H1 (cell line): ENCODE data around the gene CCP110. TPM values are rescaled to one million over a fixed set of nuclear protein-coding genes. Genes with fewer than 3 reads are reported as not detected.

Source experiments
- CTCF ChIA-PET: fragments of 300-600 bp; sonication (Branson Sonifier 250); formaldehyde crosslinking; loops from one replicate; lab custom pipeline; 2021; ENCODE audit not compliant: partially characterized antibody; lab: Charles Lee
- POLR2A ChIA-PET: fragments of 300-600 bp; sonication (Branson Sonifier 250); formaldehyde crosslinking; loops from one replicate; lab custom pipeline; 2021; ENCODE audit warnings: inconsistent platforms; ENCODE audit not compliant: partially characterized antibody; lab: Charles Lee
- DNase-seq, 2 experiments: peaks; one replicate each; pipeline versions ENCODE4 v3.0.0 to v3.0.0-alpha.2; 2010 to 2022; ENCODE audit warnings: low spot score in 2 of 2, low read depth in 1 of 2, mixed read lengths in 1 of 2
- FAIRE-seq: peaks from 2 replicates; lab custom pipeline; 2011; peaks lifted over from hg19 to GRCh38; lab: Jason Lieb, UNC
- H2AFZ ChIP-seq: 2 replicates; pipeline ENCODE4 v1.8.1; 2012; ENCODE audit warnings: low read length, inconsistent platforms
- H2AK5ac ChIP-seq: 2 replicates; pipeline ENCODE4 v1.6.1; 2013; ENCODE audit warnings: low read depth, low read length
- H2BK120ac ChIP-seq: replicated peaks from 2 replicates; pipeline ENCODE3; 2013; ENCODE audit warnings: low read depth, low read length, inconsistent platforms
- H2BK12ac ChIP-seq: 2 replicates; pipeline ENCODE4 v1.6.1; 2013; ENCODE audit warnings: low read depth, low read length
- H2BK15ac ChIP-seq: 2 replicates; pipeline ENCODE4 v1.6.1; 2013; ENCODE audit warnings: low read length
- H2BK20ac ChIP-seq: 2 replicates; pipeline ENCODE4 v1.6.1; 2013; ENCODE audit warnings: low read length
- H2BK5ac ChIP-seq: 2 replicates; pipeline ENCODE4 v1.6.1; 2013; ENCODE audit warnings: low read depth, low read length
- H3K14ac ChIP-seq: 2 replicates; pipeline ENCODE4 v1.6.1; 2013; ENCODE audit warnings: inconsistent platforms; ENCODE audit not compliant: insufficient read length
- H3K18ac ChIP-seq: 2 replicates; pipeline ENCODE4 v1.6.1; 2013; ENCODE audit warnings: low read length; ENCODE audit errors: extremely low read depth
- H3K23ac ChIP-seq: 2 replicates; pipeline ENCODE4 v1.6.1; 2013; ENCODE audit warnings: inconsistent platforms; ENCODE audit not compliant: insufficient read length
- H3K23me2 ChIP-seq: 2 replicates; pipeline ENCODE4 v1.6.1; 2013; ENCODE audit warnings: low read depth, low read length
- H3K27ac ChIP-seq: 2 replicates; pipeline ENCODE4 v1.6.1; 2011; ENCODE audit warnings: low read depth, low read length, inconsistent platforms
- H3K27me3 ChIP-seq, 4 experiments: replicated peaks in 1 of 4; 1 replicate in 1 of 4; 2 replicates in 3 of 4; pipeline versions ENCODE4 v1.6.1 to v1.8.1; 2011 to 2013; ENCODE audit warnings: low read length in 3 of 4, mild to moderate bottlenecking in 3 of 4, inconsistent platforms in 2 of 4, mixed read lengths in 2 of 4, moderate library complexity in 1 of 4; ENCODE audit not compliant: control insufficient read depth in 3 of 4, insufficient read depth in 3 of 4; ENCODE audit errors: extremely low read depth in 1 of 4
- H3K36me3 ChIP-seq, 4 experiments: 2 replicates each; pipeline versions ENCODE4 v1.6.1 to v1.8.1; 2011 to 2013; ENCODE audit warnings: mild to moderate bottlenecking in 4 of 4, low read length in 3 of 4, moderate library complexity in 2 of 4, control low read depth in 1 of 4, inconsistent platforms in 1 of 4; ENCODE audit not compliant: insufficient read depth in 4 of 4, control insufficient read depth in 2 of 4
- H3K4ac ChIP-seq: replicated peaks from 2 replicates; pipeline ENCODE3; 2013; ENCODE audit warnings: low read length, low read depth, mixed read lengths, inconsistent platforms; ENCODE audit not compliant: insufficient read length
- H3K4me1 ChIP-seq, 4 experiments: replicated peaks in 1 of 4; 1 replicate in 1 of 4; 2 replicates in 3 of 4; pipeline versions ENCODE4 v1.6.1 to v1.8.1; 2011 to 2013; ENCODE audit warnings: low read length in 3 of 4, inconsistent platforms in 2 of 4, mixed read lengths in 1 of 4; ENCODE audit not compliant: insufficient read depth in 4 of 4, control insufficient read depth in 3 of 4
- H3K4me2 ChIP-seq, 2 experiments: 2 replicates each; pipeline versions ENCODE4 v1.6.1 to v1.8.1; 2011 to 2013; ENCODE audit warnings: low read depth in 2 of 2, low read length in 2 of 2, control low read depth in 1 of 2, inconsistent platforms in 1 of 2, mild to moderate bottlenecking in 1 of 2; ENCODE audit not compliant: insufficient read depth in 1 of 2
- H3K4me3 ChIP-seq, 4 experiments: fragments of 200-600, 300-600 bp in 1 of 4; sonication (generic), shearing (Covaris generic), sonication (Bioruptor Twin) in 1 of 4; 2 replicates each; pipeline versions ENCODE4 v1.5.1 to v1.8.1; 2011 to 2016; ENCODE audit warnings: low read length in 4 of 4, low read depth in 3 of 4, control low read depth in 2 of 4, inconsistent platforms in 2 of 4, mild to moderate bottlenecking in 2 of 4, mixed read lengths in 1 of 4, moderate library complexity in 1 of 4; ENCODE audit not compliant: insufficient read depth in 2 of 4; ENCODE audit errors: extremely low read depth in 1 of 4
- H3K56ac ChIP-seq: replicated peaks from 2 replicates; pipeline ENCODE3; 2013; ENCODE audit warnings: low read depth, mild to moderate bottlenecking, mixed read lengths, low read length, inconsistent platforms; ENCODE audit not compliant: insufficient read length
- H3K79me1 ChIP-seq: 2 replicates; pipeline ENCODE4 v1.6.1; 2013; ENCODE audit warnings: low read depth, low read length, control low read depth
- H3K79me2 ChIP-seq, 2 experiments: 2 replicates each; pipeline versions ENCODE4 v1.6.1 to v1.8.1; 2012 to 2013; ENCODE audit warnings: low read length in 2 of 2, mild to moderate bottlenecking in 2 of 2, inconsistent platforms in 1 of 2; ENCODE audit not compliant: insufficient read depth in 2 of 2, control insufficient read depth in 1 of 2
- H3K9ac ChIP-seq, 4 experiments: replicated peaks in 1 of 4; 1 replicate in 1 of 4; 2 replicates in 3 of 4; pipeline versions ENCODE4 v1.6.1 to v1.8.1; 2011 to 2013; ENCODE audit warnings: low read depth in 3 of 4, low read length in 3 of 4, control low read depth in 2 of 4, mild to moderate bottlenecking in 2 of 4, moderate library complexity in 2 of 4, inconsistent platforms in 1 of 4; ENCODE audit errors: extremely low read depth in 1 of 4
- H3K9me3 ChIP-seq, 2 experiments: 2 replicates each; pipeline versions ENCODE4 v1.6.1 to v1.8.1; 2012 to 2013; ENCODE audit warnings: mild to moderate bottlenecking in 2 of 2, moderate library complexity in 2 of 2, control low read depth in 1 of 2, inconsistent platforms in 1 of 2, low read depth in 1 of 2, low read length in 1 of 2, mixed read lengths in 1 of 2; ENCODE audit not compliant: insufficient read depth in 2 of 2
- H4K20me1 ChIP-seq, 2 experiments: replicated peaks in 1 of 2; 2 replicates each; pipeline versions ENCODE3 to v1.8.1; 2011 to 2013; ENCODE audit warnings: inconsistent platforms in 2 of 2, low read length in 2 of 2, mild to moderate bottlenecking in 1 of 2; ENCODE audit not compliant: insufficient read depth in 2 of 2, control insufficient read depth in 1 of 2
- H4K5ac ChIP-seq: 2 replicates; pipeline ENCODE4 v1.6.1; 2013; ENCODE audit warnings: low read length, low read depth, mixed read lengths, inconsistent platforms; ENCODE audit not compliant: insufficient read length
- H4K8ac ChIP-seq: 2 replicates; pipeline ENCODE4 v1.8.0; 2013; ENCODE audit warnings: mild to moderate bottlenecking, moderate library complexity, low read length, inconsistent platforms; ENCODE audit not compliant: insufficient read depth; ENCODE audit errors: extremely low read depth
- H4K91ac ChIP-seq: replicated peaks from 2 replicates; pipeline ENCODE3; 2013; ENCODE audit warnings: low read length, mixed read lengths, inconsistent platforms; ENCODE audit not compliant: insufficient read length
- BACH1 ChIP-seq: IDR thresholded peaks from 2 replicates; pipeline ENCODE4 v1.6.1; 2012; ENCODE audit warnings: low read length, improper control_type of control experiment
- CBX5 ChIP-seq: fragments of 300-800, 300-1000 bp; sonication (generic); IDR thresholded peaks from 2 replicates; pipeline ENCODE4 v1.7.1; 2016; ENCODE audit warnings: antibody characterized with exemption, low read length, low read depth
- CEBPB ChIP-seq: IDR thresholded peaks from 2 replicates; pipeline ENCODE4 v1.6.1; 2012; ENCODE audit warnings: low read depth, low read length
- CHD1 ChIP-seq: IDR thresholded peaks from 2 replicates; pipeline ENCODE4 v1.6.1; 2012; ENCODE audit warnings: low read depth, low read length, improper control_type of control experiment
- CHD2 ChIP-seq: IDR thresholded peaks from 2 replicates; pipeline ENCODE4 v1.6.1; 2012; ENCODE audit warnings: low read length, improper control_type of control experiment
- HDAC6 ChIP-seq: IDR thresholded peaks from one replicate; pipeline ENCODE4 v1.7.1; 2012; ENCODE audit warnings: low read depth, mild to moderate bottlenecking, inconsistent platforms, low read length, moderate library complexity
- MAFK ChIP-seq: IDR thresholded peaks from 2 replicates; pipeline ENCODE4 v1.6.1; 2012; ENCODE audit warnings: low read depth, mild to moderate bottlenecking, improper control_type of control experiment, low read length
- POU5F1 ChIP-seq: IDR thresholded peaks from 2 replicates; pipeline ENCODE4 v1.6.1; 2011; ENCODE audit warnings: low read depth, mild to moderate bottlenecking, low read length, moderate library complexity
- SIX5 ChIP-seq: IDR thresholded peaks from 2 replicates; pipeline ENCODE4 v1.6.1; 2011; ENCODE audit warnings: mild to moderate bottlenecking, low read depth, low read length
- TAF7 ChIP-seq: optimal IDR thresholded peaks from 2 replicates; pipeline ENCODE3; 2011; ENCODE audit warnings: low read depth, mild to moderate bottlenecking, inconsistent platforms, low read length, moderate library complexity, borderline replicate concordance
- ZNF274 ChIP-seq: IDR thresholded peaks from 2 replicates; pipeline ENCODE4 v1.7.0; 2012; ENCODE audit warnings: low read length, borderline replicate concordance; ENCODE audit errors: extremely low read depth
- WGBS, 2 experiments: shearing (Covaris generic) in 1 of 2; methylation state at CpG; one replicate each; pipeline versions ENCODE4 v1.1.6 to v1.1.7; 2013 to 2015; ENCODE audit warnings: low lambda C conversion rate in 2 of 2, mixed read lengths in 2 of 2, inconsistent platforms in 1 of 2, low coverage in 1 of 2, missing lambda C conversion rate in 1 of 2; ENCODE audit not compliant: insufficient replicate concordance in 2 of 2, insufficient coverage in 1 of 2, insufficient read length in 1 of 2; ENCODE audit errors: extremely low coverage in 1 of 2, missing lambda C conversion rate in 1 of 2; 5-methylcytosine and 5-hydroxymethylcytosine counted together
- polyA plus RNA-seq, 7 experiments: library from polyadenylated mRNA; depleted of rRNA in 3 of 7; stranded (reverse) in 5 of 7; unstranded in 2 of 7; fragments of >200 nt in 5 of 7; fragments of 200-250 nt in 2 of 7; gene quantifications; 1 replicate in 5 of 7; 2 replicates in 1 of 7; 4 replicates in 1 of 7; pipeline versions ENCODE4 v1.2.1 to v1.2.3, GENCODE V29; 2011 to 2013; ENCODE audit warnings: missing spikeins in 2 of 7, mixed read lengths in 2 of 7
- total RNA-seq: library from RNA; stranded (reverse); fragmentation: NEBNext Ultra II Directional; extraction: Animal tissue kit (Norgen Biotek cat#: 25700); gene quantifications from 2 replicates; pipeline ENCODE4 v1.2.1, GENCODE V29; 2021
- TF ChIP-seq, protein P1 (sequence below): IDR thresholded peaks from 2 replicates; pipeline ENCODE4 v1.6.1; 2012; ENCODE audit warnings: inconsistent platforms

The CCP110 gene
- total and polyA plus RNA-seq, 2 of the 8 experiments (the other 6 are each of a cell fraction or from before 2014, with no cell fraction given) = 3.2 to 19.8 TPM

DNA sequence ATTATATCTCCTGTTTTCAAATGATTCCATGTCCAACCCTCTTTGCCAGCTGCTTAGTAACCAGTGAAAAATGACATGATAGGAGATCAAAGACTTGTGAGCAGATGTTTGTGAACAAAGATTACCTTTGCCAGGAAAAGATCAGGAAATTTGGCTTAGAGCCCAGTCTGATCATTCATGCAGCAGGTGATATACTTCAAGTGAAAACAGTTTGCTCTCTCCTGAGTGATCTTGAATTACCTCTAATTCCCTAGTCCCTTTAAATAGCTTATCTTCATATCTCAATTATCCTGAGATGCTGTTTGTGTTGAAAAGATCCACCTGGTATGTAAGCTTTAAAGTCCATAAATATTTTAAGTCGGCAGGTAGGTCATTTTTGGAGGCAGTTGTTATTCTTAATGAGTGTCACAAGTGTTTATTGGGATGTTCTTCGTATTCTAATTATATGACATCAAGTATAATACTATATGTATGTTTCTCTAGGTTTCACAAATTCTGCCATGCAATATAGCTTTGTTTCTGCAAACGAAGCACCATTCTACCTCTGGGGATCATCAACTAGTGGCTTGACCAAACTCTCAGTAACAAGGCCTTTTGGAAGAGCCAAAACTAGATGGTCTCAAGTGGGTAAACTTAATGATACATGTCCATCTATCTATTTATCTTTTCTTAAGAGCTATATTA is 18.5 kb downstream of the CCP110 start:
- no peak overlapping the region for H2BK120ac ChIP-seq
- FAIRE-seq (no peak), DNase-seq (no peak)
- no peak overlapping the region for H3K18ac ChIP-seq
- no peaks in the 10 kb centered on the region for H3K27me3 ChIP-seq
- H4K8ac ChIP-seq = no peak overlapping the region
- no peak overlapping the region for H2BK20ac ChIP-seq
- H3K79me2 ChIP-seq = no peaks in the 10 kb centered on the region
- no peak overlapping the region for H3K4me2 ChIP-seq
- H3K4ac ChIP-seq = no peak overlapping the region
- no peak overlapping the region for H3K14ac ChIP-seq
- H3K23me2 ChIP-seq = no peaks in the 10 kb centered on the region
- no peaks in the 10 kb centered on the region for H3K4me1 ChIP-seq
- no peaks in the 10 kb centered on the region for H4K20me1 ChIP-seq
- H2BK5ac ChIP-seq = no peak overlapping the region
- no peak overlapping the region for H3K9ac ChIP-seq
- 84% methylated on average over 3 of the region's 3 CpGs; no CpG with 5 or more reads in 1 of the 2 experiments for WGBS, 2 experiments
- POLR2A ChIA-PET = no interaction called here
- H2AK5ac ChIP-seq = no peak overlapping the region
- H3K9me3 ChIP-seq = no peaks in the 10 kb centered on the region
- no peak for TF ChIP-seq SIX5
- no peak for TF ChIP-seq CEBPB
- TF ChIP-seq, protein P1, sequence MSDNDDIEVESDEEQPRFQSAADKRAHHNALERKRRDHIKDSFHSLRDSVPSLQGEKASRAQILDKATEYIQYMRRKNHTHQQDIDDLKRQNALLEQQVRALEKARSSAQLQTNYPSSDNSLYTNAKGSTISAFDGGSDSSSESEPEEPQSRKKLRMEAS = no peak
- no peak for TF ChIP-seq TAF7
- no peak for TF ChIP-seq CHD2
- no peak for TF ChIP-seq HDAC6
- no peak for TF ChIP-seq ZNF274
- TF ChIP-seq CHD1 = no peak
- TF ChIP-seq POU5F1 = no peak
- no peak for TF ChIP-seq CBX5
- TF ChIP-seq MAFK = no peak
- no peak for TF ChIP-seq BACH1
- no peaks in the 10 kb centered on the region for H3K79me1 ChIP-seq
- no peak overlapping the region for H2AFZ ChIP-seq
- no peak overlapping the region for H4K91ac ChIP-seq
- CTCF ChIA-PET = interaction anchor here (2.0 kb wide), 1 partner anchor 12 kb away, joined by 8 read pairs; the partner anchor contains the start of gene VPS35L
- H3K56ac ChIP-seq = no peak overlapping the region
- peaks cover 0 to 44% (median 25%) of the 10 kb centered on the region in 4 experiments; a peak in 5 of 8 replicates for H3K36me3 ChIP-seq
- H3K4me3 ChIP-seq = no peak overlapping the region
- H3K27ac ChIP-seq = no peak overlapping the region
- H2BK15ac ChIP-seq = no peak overlapping the region
- H4K5ac ChIP-seq = no peak overlapping the region
- no peak overlapping the region for H2BK12ac ChIP-seq
- H3K23ac ChIP-seq = no peak overlapping the region
